Gastrocnemius medialis (tissue), 4 donors: ENCODE data around the gene MLN. TPM values are rescaled to one million over a fixed set of nuclear protein-coding genes. Genes with fewer than 3 reads are reported as not detected.

Source experiments
- ATAC-seq, 2 donors: fragments of 150-250 bp; one replicate each; pipeline ENCODE4 v1.9.1; 2016
- DNase-seq, 2 donors: peaks; one replicate each; pipeline ENCODE4 v3.0.0-alpha.2; 2019
- H3K27ac ChIP-seq, 4 donors: fragments of 200-600 bp; sonication (generic); 1 replicate in 1 of 4; 2 replicates in 3 of 4; pipeline ENCODE4 v1.5.1; 2016 to 2018; ENCODE audit warnings: mild to moderate bottlenecking in 2 of 4, moderate library complexity in 1 of 4
- H3K27me3 ChIP-seq, 3 donors: fragments of 200-600 bp; sonication (generic) in 2 of 3; 1 replicate in 1 of 3; 2 replicates in 2 of 3; pipeline versions ENCODE4 v1.5.1 to v1.6.0; 2016 to 2019; ENCODE audit warnings: mild to moderate bottlenecking in 1 of 3, moderate library complexity in 1 of 3
- H3K36me3 ChIP-seq, 2 donors: fragments of 200-600 bp; sonication (generic) in 1 of 2; one replicate each; pipeline ENCODE4 v1.5.1; 2017 to 2018
- H3K4me1 ChIP-seq, 2 donors: fragments of 200-600 bp; sonication (generic) in 1 of 2; one replicate each; pipeline ENCODE4 v1.5.1; 2016 to 2017; ENCODE audit warnings: mild to moderate bottlenecking in 2 of 2
- H3K4me3 ChIP-seq, 4 donors: fragments of 200-600 bp; sonication (generic) in 3 of 4; 1 replicate in 1 of 4; 2 replicates in 3 of 4; pipeline ENCODE4 v1.5.1; 2016 to 2019; ENCODE audit warnings: mild to moderate bottlenecking in 2 of 4
- H3K9me3 ChIP-seq, 3 donors: fragments of 200-600 bp; sonication (generic) in 2 of 3; 1 replicate in 1 of 3; 2 replicates in 2 of 3; pipeline ENCODE4 v1.5.1; 2016 to 2019
- CTCF ChIP-seq, 5 experiments: fragments of 450-650 bp in 3 of 5; fragments of 200-600 bp in 2 of 5; sonication (generic) in 2 of 5; IDR thresholded peaks in 4 of 5; conservative IDR thresholded peaks in 1 of 5; 1 replicate in 4 of 5; 2 replicates in 1 of 5; pipeline ENCODE4 v1.5.1; 2016 to 2019; ENCODE audit warnings: antibody characterized with exemption in 5 of 5, mild to moderate bottlenecking in 3 of 5, moderate library complexity in 3 of 5
- POLR2A ChIP-seq, 2 donors: fragments of 450-650 bp; IDR thresholded peaks; one replicate each; pipeline ENCODE4 v1.6.1; 2017; ENCODE audit warnings: antibody characterized with exemption in 2 of 2, mild to moderate bottlenecking in 2 of 2, moderate library complexity in 2 of 2
- in situ Hi-C, 4 donors: fragments of 200-750 bp; cut with MboI; loops; one replicate each; pipeline versions ENCODE4 v1.15.0 to v1.8.0; 2017; ENCODE audit warnings: low sequenced_read_pairs in 4 of 4
- intact Hi-C: fragments of 100-400 bp; cut with DNase I; formaldehyde crosslinking; loops from one replicate; pipeline ENCODE4 v1.15.1; 2023; ENCODE audit warnings: low total_unique reads
- total RNA-seq, 4 donors: library from RNA; depleted of rRNA; stranded (reverse); fragments of >200 nt; gene quantifications; one replicate each; pipeline versions ENCODE4 v1.1.0 to v1.2.3, GENCODE V29; 2016

Gene MLN
- total RNA-seq, 4 donors from 2014 or later, result not detected

- Histone ChIP-seq H3K27ac (no peak overlapping the region), H3K27me3 (peaks cover 13 to 29% (median 26%) of the 10 kb centered on the region in 3 donors), H3K4me1 (no peaks in the 10 kb centered on the region), H3K9me3 (no peaks in the 10 kb centered on the region), H3K4me3 (no peak overlapping the region), H3K36me3 (no peaks in the 10 kb centered on the region)
- in situ Hi-C loops (no loop called here), intact Hi-C loops (no loop called here)
- DNase-seq (no peak), ATAC-seq (no peak)
- no peak for TF ChIP-seq POLR2A (IDR thresholded peaks at IDR 0.05)
- TF ChIP-seq CTCF (IDR thresholded peaks at IDR 0.05 in 4 of 5, conservative IDR thresholded peaks at IDR 0.05 in 1 of 5), result no peak
These were observed 12.1 kb upstream of the MLN start for GRCh38 chr6:33815854-33816253.

GRCh38 chr6:33813990-33814985 is 10.5 kb upstream of the MLN start:
- H3K4me1 ChIP-seq, result no peaks in the 10 kb centered on the region
- intact Hi-C loops (no loop called here), in situ Hi-C loops (no loop called here)
- no peak for TF ChIP-seq POLR2A (IDR thresholded peaks at IDR 0.05)
- no peak for TF ChIP-seq CTCF (IDR thresholded peaks at IDR 0.05 in 4 of 5, conservative IDR thresholded peaks at IDR 0.05 in 1 of 5)
- no peak overlapping the region for H3K27ac ChIP-seq
- ATAC-seq, result no peak
- H3K27me3 ChIP-seq, result peaks cover 13 to 29% (median 26%) of the 10 kb centered on the region in 3 donors
- no peaks in the 10 kb centered on the region for H3K36me3 ChIP-seq
- H3K4me3 ChIP-seq, result no peak overlapping the region
- DNase-seq, result no peak
- no peaks in the 10 kb centered on the region for H3K9me3 ChIP-seq

GRCh38 chr6:33813246-33813904 is 9.6 kb upstream of the MLN start:
- Histone ChIP-seq H3K27me3 (peaks cover 13 to 30% (median 26%) of the 10 kb centered on the region in 3 donors), H3K9me3 (no peaks in the 10 kb centered on the region), H3K36me3 (no peaks in the 10 kb centered on the region), H3K27ac (no peak overlapping the region), H3K4me1 (peaks cover 0 to 3% of the 10 kb centered on the region in 2 donors), H3K4me3 (no peak overlapping the region)
- DNase-seq, result no peak
- intact Hi-C loops (no loop called here), in situ Hi-C loops (no loop called here)
- TF ChIP-seq CTCF (IDR thresholded peaks at IDR 0.05 in 4 of 5, conservative IDR thresholded peaks at IDR 0.05 in 1 of 5) (no peak), POLR2A (IDR thresholded peaks at IDR 0.05) (no peak)
- ATAC-seq, result no peak

- H3K9me3 ChIP-seq, result no peaks in the 10 kb centered on the region
- DNase-seq (no peak), ATAC-seq (no peak)
- H3K36me3 ChIP-seq, result no peaks in the 10 kb centered on the region
- no peak overlapping the region for H3K27ac ChIP-seq
- in situ Hi-C loops, result no loop called here
- TF ChIP-seq CTCF (IDR thresholded peaks at IDR 0.05 in 4 of 5, conservative IDR thresholded peaks at IDR 0.05 in 1 of 5), result peak in 2 of 5 experiments; percentile 19 to 36
- TF ChIP-seq POLR2A (IDR thresholded peaks at IDR 0.05), result no peak
- no peak overlapping the region for H3K4me3 ChIP-seq
- H3K27me3 ChIP-seq, result peaks cover 13 to 36% (median 23%) of the 10 kb centered on the region in 3 donors
- peaks cover 0 to 7% of the 10 kb centered on the region in 2 donors for H3K4me1 ChIP-seq
- intact Hi-C loops, result no loop called here
These were observed 8.9 kb upstream of the MLN start for GRCh38 chr6:33812669-33813068.
